Measurements from ENCODE around the gene MAP4K5. TPM values are rescaled to one million over a fixed set of nuclear protein-coding genes. Genes with fewer than 3 reads are reported as not detected.

MAP4K5 gene
- total and polyA plus RNA-seq, 2 experiments from 2014 or later = 98.0 to 166 TPM

- no peak for TF ChIP-seq EZH2phosphoT487 (IDR thresholded peaks at IDR 0.05; ENCODE audit: insufficient read depth, low read depth)
- TF ChIP-seq EZH2 (IDR thresholded peaks at IDR 0.05; ENCODE audit: insufficient read depth, poor library complexity, severe bottlenecking) = no peak
- Histone ChIP-seq H3K27me3 (replicated peaks; ENCODE audit: insufficient read depth) (no peaks in the 10 kb centered on the region), H3K9me3 (ENCODE audit: low read depth) (peaks cover 6% of the 10 kb centered on the region), H3K9me2 (ENCODE audit: insufficient read depth) (no peaks in the 10 kb centered on the region), H3K27ac (no peak overlapping the region), H3K4me2 (ENCODE audit: unreplicated experiment) (no peak overlapping the region), H4K20me1 (ENCODE audit: insufficient read depth) (no peaks in the 10 kb centered on the region), H3K9ac (no peak overlapping the region), H2AFZ (no peak overlapping the region), H3F3A (ENCODE audit: insufficient read depth) (no peaks in the 10 kb centered on the region), H3K36me3 (ENCODE audit: low read depth) (no peaks in the 10 kb centered on the region; the same call in 1 of the 2 replicates), H3K79me2 (ENCODE audit: insufficient read depth) (peaks cover 5% of the 10 kb centered on the region; the same call in 1 of the 2 replicates), H3K4me3 (no peak overlapping the region), H3K4me1 (ENCODE audit: insufficient read depth) (no peaks in the 10 kb centered on the region)
- 44 to 53% methylated on average over 2 of the region's 2 CpGs for WGBS, 2 experiments (ENCODE audit: low coverage in 1 of 2, low lambda C conversion rate in 2 of 2, missing lambda C conversion rate in 2 of 2)
- no peak for DNase-seq
- in situ Hi-C loops (cut with MboI) = no loop called here
Measured at GRCh38 chr14:50573862-50574261, 41.5 kb upstream of the MAP4K5 start.

- no peak overlapping the region for H2AFZ ChIP-seq
- no peaks in the 10 kb centered on the region for H3K9me2 ChIP-seq (ENCODE audit: insufficient read depth)
- H3K27ac ChIP-seq = no peak overlapping the region
- no peak overlapping the region for H3K4me2 ChIP-seq (ENCODE audit: unreplicated experiment)
- H3K4me3 ChIP-seq = no peak overlapping the region
- H3K9me3 ChIP-seq (ENCODE audit: low read depth) = peaks cover 6% of the 10 kb centered on the region
- TF ChIP-seq EZH2phosphoT487 (IDR thresholded peaks at IDR 0.05; ENCODE audit: insufficient read depth, low read depth) = no peak
- no peak for TF ChIP-seq EZH2 (IDR thresholded peaks at IDR 0.05; ENCODE audit: insufficient read depth, poor library complexity, severe bottlenecking)
- H3K27me3 ChIP-seq (replicated peaks; ENCODE audit: insufficient read depth) = no peaks in the 10 kb centered on the region
- in situ Hi-C loops (cut with MboI) = no loop called here
- DNase-seq = no peak
- no peaks in the 10 kb centered on the region for H3K4me1 ChIP-seq (ENCODE audit: insufficient read depth)
- no peaks in the 10 kb centered on the region; the same call in 1 of the 2 replicates for H3K36me3 ChIP-seq (ENCODE audit: low read depth)
- H3F3A ChIP-seq (ENCODE audit: insufficient read depth) = no peaks in the 10 kb centered on the region
- H4K20me1 ChIP-seq (ENCODE audit: insufficient read depth) = no peaks in the 10 kb centered on the region
- peaks cover 5% of the 10 kb centered on the region; the same call in 1 of the 2 replicates for H3K79me2 ChIP-seq (ENCODE audit: insufficient read depth)
- no peak overlapping the region for H3K9ac ChIP-seq
Measured at GRCh38 chr14:50569714-50570274, 37.4 kb upstream of the MAP4K5 start.

- Histone ChIP-seq H2AFZ (no peak overlapping the region), H3K36me3 (ENCODE audit: low read depth) (no peaks in the 10 kb centered on the region), H3K9me2 (ENCODE audit: insufficient read depth) (no peaks in the 10 kb centered on the region), H3K27me3 (replicated peaks; ENCODE audit: insufficient read depth) (no peaks in the 10 kb centered on the region), H3K27ac (no peak overlapping the region), H3F3A (ENCODE audit: insufficient read depth) (peaks cover 6% of the 10 kb centered on the region; the same call in 1 of the 2 replicates), H3K79me2 (ENCODE audit: insufficient read depth) (peaks cover 19% of the 10 kb centered on the region; the same call in 1 of the 2 replicates), H3K9ac (no peak overlapping the region), H3K4me1 (ENCODE audit: insufficient read depth) (peaks cover 4% of the 10 kb centered on the region; the same call in 1 of the 2 replicates), H4K20me1 (ENCODE audit: insufficient read depth) (no peaks in the 10 kb centered on the region), H3K4me3 (no peak overlapping the region), H3K9me3 (ENCODE audit: low read depth) (no peaks in the 10 kb centered on the region), H3K4me2 (ENCODE audit: unreplicated experiment) (no peak overlapping the region)
- TF ChIP-seq EZH2phosphoT487 (IDR thresholded peaks at IDR 0.05; ENCODE audit: insufficient read depth, low read depth) (no peak), EZH2 (IDR thresholded peaks at IDR 0.05; ENCODE audit: insufficient read depth, poor library complexity, severe bottlenecking) (no peak)
- WGBS, 2 experiments (ENCODE audit: low coverage in 1 of 2, low lambda C conversion rate in 2 of 2, missing lambda C conversion rate in 2 of 2) = 42 to 47% methylated on average over 1 of the region's 1 CpG
- no peak for DNase-seq
- in situ Hi-C loops (cut with MboI) = no loop called here
Measured at GRCh38 chr14:50562841-50563240, 30.5 kb upstream of the MAP4K5 start.

GRCh38 chr14:50560931-50561285 lies 28.5 kb upstream of the MAP4K5 start:
- Histone ChIP-seq H2AFZ (peak overlapping the region; percentile 91), H3K4me1 (ENCODE audit: insufficient read depth) (peaks cover 4% of the 10 kb centered on the region; the same call in 1 of the 2 replicates), H3K4me3 (peak overlapping the region; percentile 91), H3K27ac (peak overlapping the region; percentile 75), H4K20me1 (ENCODE audit: insufficient read depth) (no peaks in the 10 kb centered on the region), H3K36me3 (ENCODE audit: low read depth) (no peaks in the 10 kb centered on the region), H3K9me2 (ENCODE audit: insufficient read depth) (no peaks in the 10 kb centered on the region), H3F3A (ENCODE audit: insufficient read depth) (peaks cover 6% of the 10 kb centered on the region; the same call in 1 of the 2 replicates), H3K4me2 (ENCODE audit: unreplicated experiment) (peak overlapping the region; percentile 87), H3K9me3 (ENCODE audit: low read depth) (no peaks in the 10 kb centered on the region), H3K79me2 (ENCODE audit: insufficient read depth) (peaks cover 19% of the 10 kb centered on the region; the same call in 1 of the 2 replicates), H3K27me3 (replicated peaks; ENCODE audit: insufficient read depth) (no peaks in the 10 kb centered on the region), H3K9ac (peak overlapping the region; percentile 81)
- no peak for TF ChIP-seq EZH2phosphoT487 (IDR thresholded peaks at IDR 0.05; ENCODE audit: insufficient read depth, low read depth)
- no peak for TF ChIP-seq EZH2 (IDR thresholded peaks at IDR 0.05; ENCODE audit: insufficient read depth, poor library complexity, severe bottlenecking)
- 0% methylated on average over 21 of the region's 21 CpGs for WGBS, 2 experiments (ENCODE audit: low coverage in 1 of 2, low lambda C conversion rate in 2 of 2, missing lambda C conversion rate in 2 of 2)
- peak; percentile 89 for DNase-seq
- in situ Hi-C loops (cut with MboI) = no loop called here

All from GM23248 (cell line).